Gastrocnemius medialis (tissue), 4 donors: ENCODE results near the gene ARSI.

ENCODE experiments used
- CTCF ChIP-seq, 5 experiments: fragments of 450-650 bp in 3 of 5; fragments of 200-600 bp in 2 of 5; sonication (generic) in 2 of 5; IDR thresholded peaks in 4 of 5; conservative IDR thresholded peaks in 1 of 5; 1 replicate in 4 of 5; 2 replicates in 1 of 5; pipeline ENCODE4 v1.5.1; 2016 to 2019; ENCODE audit warnings: antibody characterized with exemption in 5 of 5, mild to moderate bottlenecking in 3 of 5, moderate library complexity in 3 of 5
- POLR2A ChIP-seq, 2 donors: fragments of 450-650 bp; IDR thresholded peaks; one replicate each; pipeline ENCODE4 v1.6.1; 2017; ENCODE audit warnings: antibody characterized with exemption in 2 of 2, mild to moderate bottlenecking in 2 of 2, moderate library complexity in 2 of 2

- TF ChIP-seq POLR2A (IDR thresholded peaks at IDR 0.05) (no peak), CTCF (IDR thresholded peaks at IDR 0.05 in 4 of 5, conservative IDR thresholded peaks at IDR 0.05 in 1 of 5) (no peak)
These were observed 16.1 kb upstream of the ARSI start for GRCh38 chr5:150318613-150319483.
